CD14-positive monocyte (primary cell): Measurements from ENCODE around the gene LYZL1. TPM values are rescaled to one million over a fixed set of nuclear protein-coding genes. Genes with fewer than 3 reads are reported as not detected.
"Not testable (repeated sequence)": the region's sequence is repeated elsewhere in the genome, so short reads cannot be mapped to it uniquely, and the experiment has no call there.

ENCODE experiments used
- DNase-seq, 3 donors: peaks; one replicate each; pipeline ENCODE4 v3.0.0-alpha.2; 2011 to 2022
- H2AFZ ChIP-seq: 2 replicates; pipeline ENCODE4 v1.6.0; 2012; ENCODE audit warnings: mild to moderate bottlenecking, low read depth, low read length, inconsistent platforms; ENCODE audit not compliant: insufficient read depth, poor library complexity, severe bottlenecking
- H3K27ac ChIP-seq, 2 donors: 1 replicate in 1 of 2; 2 replicates in 1 of 2; pipeline ENCODE4 v1.5.1; 2012 to 2013; ENCODE audit warnings: low read length in 2 of 2, control low read depth in 1 of 2, inconsistent platforms in 1 of 2, low read depth in 1 of 2, mild to moderate bottlenecking in 1 of 2
- H3K27me3 ChIP-seq, 2 donors: one replicate each; pipeline versions ENCODE4 v1.6.0 to v1.6.1; 2011 to 2013; ENCODE audit warnings: low read length in 2 of 2; ENCODE audit not compliant: control insufficient read depth in 2 of 2, insufficient read depth in 2 of 2
- H3K36me3 ChIP-seq, 2 donors: replicated peaks in 1 of 2; 1 replicate in 1 of 2; 2 replicates in 1 of 2; pipeline versions ENCODE4 v1.5.1 to v1.6.1; 2012 to 2013; ENCODE audit warnings: low read length in 2 of 2, control low read depth in 1 of 2, inconsistent platforms in 1 of 2, mild to moderate bottlenecking in 1 of 2; ENCODE audit not compliant: insufficient read depth in 2 of 2, control insufficient read depth in 1 of 2
- H3K4me1 ChIP-seq, 2 donors: 1 replicate in 1 of 2; 2 replicates in 1 of 2; pipeline versions ENCODE4 v1.5.1 to v1.6.1; 2012 to 2013; ENCODE audit warnings: low read length in 2 of 2, control low read depth in 1 of 2, inconsistent platforms in 1 of 2, mild to moderate bottlenecking in 1 of 2, moderate library complexity in 1 of 2; ENCODE audit not compliant: insufficient read depth in 2 of 2, control insufficient read depth in 1 of 2
- H3K4me2 ChIP-seq: replicated peaks from 2 replicates; pipeline ENCODE3; 2012; ENCODE audit warnings: low read length, moderate library complexity, mild to moderate bottlenecking; ENCODE audit not compliant: poor library complexity, severe bottlenecking; ENCODE audit errors: extremely low read depth
- H3K4me3 ChIP-seq, 3 experiments: fragments of 200-600 bp in 1 of 3; sonication (generic) in 1 of 3; replicated peaks in 1 of 3; 1 replicate in 2 of 3; 2 replicates in 1 of 3; pipeline ENCODE4 v1.5.1; 2011 to 2013; ENCODE audit warnings: low read length in 3 of 3, mild to moderate bottlenecking in 3 of 3, control low read depth in 2 of 3, low read depth in 2 of 3, inconsistent platforms in 1 of 3, moderate library complexity in 1 of 3
- H3K79me2 ChIP-seq: 2 replicates; pipeline ENCODE4 v1.6.0; 2012; ENCODE audit warnings: mild to moderate bottlenecking, control low read depth, inconsistent platforms, low read length, moderate library complexity; ENCODE audit not compliant: insufficient read depth
- H3K9ac ChIP-seq: 2 replicates; pipeline ENCODE4 v1.6.0; 2017; ENCODE audit warnings: low read length, mild to moderate bottlenecking; ENCODE audit not compliant: insufficient read depth, poor library complexity, severe bottlenecking
- H3K9me3 ChIP-seq, 2 donors: replicated peaks in 1 of 2; 1 replicate in 1 of 2; 2 replicates in 1 of 2; pipeline versions ENCODE4 v1.5.1 to v1.6.1; 2012 to 2013; ENCODE audit warnings: low read length in 2 of 2, control low read depth in 1 of 2; ENCODE audit not compliant: control insufficient read depth in 1 of 2, insufficient read depth in 1 of 2
- H4K20me1 ChIP-seq: 2 replicates; pipeline ENCODE4 v1.6.0; 2012; ENCODE audit warnings: mild to moderate bottlenecking, low read length, control low read depth, moderate library complexity; ENCODE audit not compliant: insufficient read depth
- H3K27ac Mint-ChIP-seq, 7 donors: one replicate each; pipeline ENCODE4 v1.8.0; 2020; ENCODE audit warnings: mild to moderate bottlenecking in 7 of 7, mixed read lengths in 7 of 7, moderate library complexity in 6 of 7, inconsistent platforms in 2 of 7
- H3K27me3 Mint-ChIP-seq, 3 donors: one replicate each; pipeline ENCODE4 v1.8.0; 2021 to 2022; ENCODE audit warnings: low read depth in 3 of 3, mild to moderate bottlenecking in 3 of 3, mixed read lengths in 3 of 3, moderate library complexity in 3 of 3, inconsistent platforms in 1 of 3
- H3K36me3 Mint-ChIP-seq, 2 donors: one replicate each; pipeline ENCODE4 v1.8.0; 2020; ENCODE audit warnings: mixed read lengths in 2 of 2, inconsistent platforms in 1 of 2, mild to moderate bottlenecking in 1 of 2
- H3K4me1 Mint-ChIP-seq: one replicate; pipeline ENCODE4 v1.8.0; 2020; ENCODE audit warnings: mild to moderate bottlenecking, mixed read lengths
- H3K4me3 Mint-ChIP-seq, 2 donors: one replicate each; pipeline ENCODE4 v1.8.0; 2020; ENCODE audit warnings: mild to moderate bottlenecking in 2 of 2, mixed read lengths in 2 of 2, moderate library complexity in 1 of 2
- H3K9me3 Mint-ChIP-seq, 7 donors: one replicate each; pipeline ENCODE4 v1.8.0; 2020 to 2022; ENCODE audit warnings: mixed read lengths in 7 of 7, mild to moderate bottlenecking in 6 of 7, moderate library complexity in 6 of 7, inconsistent platforms in 2 of 7
- CTCF ChIP-seq: fragments of 200-600 bp; IDR thresholded peaks from one replicate; pipeline ENCODE4 v1.8.0; 2022; ENCODE audit warnings: antibody characterized with exemption, mild to moderate bottlenecking
- WGBS: methylation state at CpG from one replicate; pipeline ENCODE4 v1.1.5; 2013; ENCODE audit warnings: missing lambda C conversion rate; ENCODE audit not compliant: insufficient coverage; 5-methylcytosine and 5-hydroxymethylcytosine counted together
- intact Hi-C, 2 donors: fragments of 100-400 bp; cut with micrococcal nuclease; formaldehyde crosslinking; loops; one replicate each; pipeline versions ENCODE4 v1.15.0 to v1.15.1; 2023
- polyA minus RNA-seq: library from RNA; depleted of rRNA, polyadenylated mRNA; stranded (reverse); fragments of >200 nt; gene quantifications from 2 replicates; pipeline ENCODE4 v1.2.3, GENCODE V29; 2012
- polyA plus RNA-seq, 3 donors: library from polyadenylated mRNA; depleted of rRNA in 1 of 3; unstranded in 2 of 3; stranded (reverse) in 1 of 3; fragments of 300-500 nt in 2 of 3; fragments of >200 nt in 1 of 3; fragmentation: Illumina TruSeq in 2 of 3; gene quantifications; 1 replicate in 2 of 3; 2 replicates in 1 of 3; pipeline ENCODE4 v1.2.3, GENCODE V29; 2012 to 2021
- total RNA-seq, 12 experiments: library from RNA in 1 of 12; stranded (reverse) in 1 of 12; fragments of 120-200 nt in 1 of 12; gene quantifications; one replicate each; pipeline ENCODE4 v1.2.4 and lab custom pipeline; 2013 to 2026; ENCODE audit warnings: mixed read lengths in 6 of 12, inconsistent platforms in 1 of 12

Gene LYZL1
- total RNA-seq (2013): not detected
- not detected for polyA plus RNA-seq
- polyA minus RNA-seq: not detected in 2 replicates
- total RNA-seq (lab: John Stamatoyannopoulos, UW): 0 to 0.15 (median 0) reads per million in 11 experiments

- H3K4me3 Mint-ChIP-seq, H3K4me3 ChIP-seq, H3K4me2 ChIP-seq, H3K27ac ChIP-seq, H4K20me1 ChIP-seq, H3K9me3 Mint-ChIP-seq, H2AFZ ChIP-seq, H3K79me2 ChIP-seq, H3K27me3 ChIP-seq, H3K4me1 ChIP-seq, H3K9me3 ChIP-seq, H3K36me3 ChIP-seq, DNase-seq, H3K4me1 Mint-ChIP-seq, H3K36me3 Mint-ChIP-seq, H3K9ac ChIP-seq, intact Hi-C loops: not testable (repeated sequence)
- 100% methylated on average over 4 of the region's 6 CpGs for whole genome bisulfite sequencing
- peaks cover 4 to 11% (median 8%) of the 10 kb centered on the region in 3 donors for H3K27me3 Mint-ChIP-seq
- peak within 1 kb of the TSS in 2 of 7 donors; percentile 7 to 54 for H3K27ac Mint-ChIP-seq
Observed at GRCh38 chr10:29288906-29289305, at the start of gene LYZL1. Gene LYZL1, plus strand, starts transcription at chr10:29289070. Its CDS starts 2,798 bp downstream, at chr10:29291868.

GRCh38 chr10:29239569-29240472 lies 49.0 kb upstream of the LYZL1 start:
- no peak overlapping the region for H3K4me3 Mint-ChIP-seq
- Histone ChIP-seq H3K4me1 (no peaks in the 10 kb centered on the region), H3K36me3 (no peaks in the 10 kb centered on the region), H3K9me3 (no peaks in the 10 kb centered on the region), H2AFZ (no peak overlapping the region), H4K20me1 (no peaks in the 10 kb centered on the region), H3K27ac (no peak overlapping the region), H3K27me3 (no peaks in the 10 kb centered on the region), H3K4me2 (no peak overlapping the region), H3K79me2 (no peaks in the 10 kb centered on the region), H3K4me3 (no peak overlapping the region), H3K9ac (no peak overlapping the region)
- peaks cover 0 to 6% (median 1%) of the 10 kb centered on the region in 7 donors for H3K9me3 Mint-ChIP-seq
- DNase-seq: peak in 1 of 3 donors; percentile 6
- no peak overlapping the region for H3K27ac Mint-ChIP-seq
- H3K27me3 Mint-ChIP-seq: peaks cover 2 to 5% (median 3%) of the 10 kb centered on the region in 3 donors
- 56% methylated on average over 10 of the region's 15 CpGs for WGBS
- peaks cover 16% of the 10 kb centered on the region for H3K4me1 Mint-ChIP-seq
- H3K36me3 Mint-ChIP-seq: no peaks in the 10 kb centered on the region
- TF ChIP-seq CTCF: peak; percentile 42
- intact Hi-C loops: no loop called here
